Peyer's patch (tissue), 4 donors: Measurements from ENCODE around the gene ZNF799.

Experiments used
- POLR2A ChIP-seq, 2 donors: fragments of 450-650 bp; IDR thresholded peaks; one replicate each; pipeline ENCODE4 v1.5.1; 2017; ENCODE audit warnings: antibody characterized with exemption in 2 of 2, mild to moderate bottlenecking in 2 of 2, moderate library complexity in 2 of 2
- TF ChIP-seq, protein P1 (sequence below), 6 experiments: fragments of 450-650 bp in 4 of 6; fragments of 200-600 bp in 2 of 6; sonication (generic) in 1 of 6; IDR thresholded peaks; one replicate each; pipeline ENCODE4 v1.5.1; 2017 to 2019; ENCODE audit warnings: antibody characterized with exemption in 6 of 6, mild to moderate bottlenecking in 3 of 6, moderate library complexity in 1 of 6

DNA sequence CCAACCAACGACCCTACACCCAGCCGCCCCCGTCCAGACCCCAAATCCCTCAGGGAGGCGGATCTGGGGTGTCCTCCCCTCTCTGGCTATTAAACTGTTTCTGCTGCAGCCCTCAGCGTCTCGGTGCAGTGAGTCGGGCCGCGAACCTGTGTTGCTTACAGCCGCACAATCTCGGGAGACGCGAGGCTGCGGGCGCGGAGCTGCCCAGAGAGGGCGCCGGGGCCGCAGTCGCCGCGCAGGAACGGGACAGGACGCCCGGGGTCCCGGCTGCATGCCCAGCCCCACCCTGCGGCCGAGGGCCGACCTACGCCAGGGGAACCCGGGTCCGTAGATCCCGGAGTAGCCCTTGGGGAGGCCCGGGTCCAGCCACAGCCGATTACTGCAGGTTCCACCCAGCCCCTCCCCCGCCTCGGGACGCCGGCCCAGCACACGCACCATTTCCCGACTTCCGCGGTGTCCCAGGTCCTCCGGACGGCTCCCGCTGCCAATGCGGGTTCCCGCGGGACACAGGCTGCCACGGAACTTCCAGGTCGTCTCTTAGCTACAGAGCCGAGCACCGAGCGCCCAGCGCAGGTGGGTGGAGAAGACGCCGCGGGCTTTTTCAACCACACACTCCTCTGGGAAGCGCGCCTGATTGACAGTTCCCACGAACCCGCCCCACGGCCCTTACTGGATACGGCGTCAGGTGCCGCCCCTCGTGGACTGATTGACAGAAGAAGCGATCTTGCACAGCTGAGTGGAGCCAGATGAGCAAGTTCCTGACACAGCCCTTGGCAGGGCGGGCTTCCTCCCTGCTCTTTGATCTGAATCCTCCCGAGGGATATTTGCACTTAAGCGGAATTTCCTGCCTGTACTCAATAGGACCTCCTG lies at the start of gene ZNF799:
- TF ChIP-seq, protein P1, sequence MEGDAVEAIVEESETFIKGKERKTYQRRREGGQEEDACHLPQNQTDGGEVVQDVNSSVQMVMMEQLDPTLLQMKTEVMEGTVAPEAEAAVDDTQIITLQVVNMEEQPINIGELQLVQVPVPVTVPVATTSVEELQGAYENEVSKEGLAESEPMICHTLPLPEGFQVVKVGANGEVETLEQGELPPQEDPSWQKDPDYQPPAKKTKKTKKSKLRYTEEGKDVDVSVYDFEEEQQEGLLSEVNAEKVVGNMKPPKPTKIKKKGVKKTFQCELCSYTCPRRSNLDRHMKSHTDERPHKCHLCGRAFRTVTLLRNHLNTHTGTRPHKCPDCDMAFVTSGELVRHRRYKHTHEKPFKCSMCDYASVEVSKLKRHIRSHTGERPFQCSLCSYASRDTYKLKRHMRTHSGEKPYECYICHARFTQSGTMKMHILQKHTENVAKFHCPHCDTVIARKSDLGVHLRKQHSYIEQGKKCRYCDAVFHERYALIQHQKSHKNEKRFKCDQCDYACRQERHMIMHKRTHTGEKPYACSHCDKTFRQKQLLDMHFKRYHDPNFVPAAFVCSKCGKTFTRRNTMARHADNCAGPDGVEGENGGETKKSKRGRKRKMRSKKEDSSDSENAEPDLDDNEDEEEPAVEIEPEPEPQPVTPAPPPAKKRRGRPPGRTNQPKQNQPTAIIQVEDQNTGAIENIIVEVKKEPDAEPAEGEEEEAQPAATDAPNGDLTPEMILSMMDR (IDR thresholded peaks at IDR 0.05), result peak in 1 of 6 experiments; percentile 10
- TF ChIP-seq POLR2A (IDR thresholded peaks at IDR 0.05), result peak; percentile 67 to 71
